ENCODE measurements around the gene PFDN6.
"Not testable (repeated sequence)": the region's sequence is repeated elsewhere in the genome, so short reads cannot be mapped to it uniquely, and the experiment has no call there.

Gene PFDN6

DNA sequence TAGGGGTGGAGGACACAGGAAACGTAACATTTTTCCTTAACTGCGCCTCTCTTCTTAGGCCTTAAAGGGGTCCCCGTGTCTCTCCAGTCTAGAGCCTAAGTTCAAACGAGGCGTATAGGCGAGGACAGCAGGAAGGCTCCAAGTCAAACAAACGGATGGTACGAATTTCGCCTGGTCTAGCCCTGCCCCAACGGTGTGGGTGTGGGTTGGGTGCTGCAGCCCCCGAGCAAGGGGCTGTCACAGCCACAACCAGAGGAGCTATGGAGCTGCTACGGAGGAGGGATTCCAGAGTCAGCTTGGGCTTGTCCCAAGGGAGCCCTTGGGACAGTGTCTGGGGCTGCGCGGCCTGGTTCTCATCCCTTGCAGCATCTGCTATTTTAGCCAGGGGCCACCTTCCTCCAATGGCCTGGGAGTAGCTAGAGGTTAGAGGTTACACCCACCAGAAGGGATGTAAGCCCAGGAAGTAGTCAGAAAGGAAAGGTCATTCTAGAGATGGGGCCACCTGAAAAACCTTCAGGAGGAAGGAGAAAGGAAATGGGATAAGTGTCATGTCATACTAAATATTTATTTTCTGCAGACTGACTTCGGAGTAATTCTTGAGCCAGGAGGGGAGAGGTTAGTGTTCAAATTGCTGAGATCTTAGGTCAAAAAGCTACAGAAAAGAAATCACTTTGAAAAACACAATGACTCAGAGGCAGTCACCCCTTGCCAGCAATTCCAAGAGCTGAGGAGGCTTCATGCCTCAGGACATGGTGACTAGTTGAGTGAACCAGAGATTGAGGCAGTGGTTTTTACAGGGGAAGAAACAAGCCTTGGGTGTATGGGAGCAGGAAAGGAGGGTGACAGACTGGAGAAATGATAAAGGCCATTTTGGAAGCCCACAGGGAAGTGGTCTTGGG lies 39.4 kb upstream of the PFDN6 start:
- no peak for DNase-seq (ENCODE audit: insufficient read length, low spot score)
- TF ChIP-seq, protein P1, sequence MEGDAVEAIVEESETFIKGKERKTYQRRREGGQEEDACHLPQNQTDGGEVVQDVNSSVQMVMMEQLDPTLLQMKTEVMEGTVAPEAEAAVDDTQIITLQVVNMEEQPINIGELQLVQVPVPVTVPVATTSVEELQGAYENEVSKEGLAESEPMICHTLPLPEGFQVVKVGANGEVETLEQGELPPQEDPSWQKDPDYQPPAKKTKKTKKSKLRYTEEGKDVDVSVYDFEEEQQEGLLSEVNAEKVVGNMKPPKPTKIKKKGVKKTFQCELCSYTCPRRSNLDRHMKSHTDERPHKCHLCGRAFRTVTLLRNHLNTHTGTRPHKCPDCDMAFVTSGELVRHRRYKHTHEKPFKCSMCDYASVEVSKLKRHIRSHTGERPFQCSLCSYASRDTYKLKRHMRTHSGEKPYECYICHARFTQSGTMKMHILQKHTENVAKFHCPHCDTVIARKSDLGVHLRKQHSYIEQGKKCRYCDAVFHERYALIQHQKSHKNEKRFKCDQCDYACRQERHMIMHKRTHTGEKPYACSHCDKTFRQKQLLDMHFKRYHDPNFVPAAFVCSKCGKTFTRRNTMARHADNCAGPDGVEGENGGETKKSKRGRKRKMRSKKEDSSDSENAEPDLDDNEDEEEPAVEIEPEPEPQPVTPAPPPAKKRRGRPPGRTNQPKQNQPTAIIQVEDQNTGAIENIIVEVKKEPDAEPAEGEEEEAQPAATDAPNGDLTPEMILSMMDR (IDR thresholded peaks at IDR 0.05; ENCODE audit: insufficient read depth, missing control alignments), result no peak
- no peak for FAIRE-seq

DNA sequence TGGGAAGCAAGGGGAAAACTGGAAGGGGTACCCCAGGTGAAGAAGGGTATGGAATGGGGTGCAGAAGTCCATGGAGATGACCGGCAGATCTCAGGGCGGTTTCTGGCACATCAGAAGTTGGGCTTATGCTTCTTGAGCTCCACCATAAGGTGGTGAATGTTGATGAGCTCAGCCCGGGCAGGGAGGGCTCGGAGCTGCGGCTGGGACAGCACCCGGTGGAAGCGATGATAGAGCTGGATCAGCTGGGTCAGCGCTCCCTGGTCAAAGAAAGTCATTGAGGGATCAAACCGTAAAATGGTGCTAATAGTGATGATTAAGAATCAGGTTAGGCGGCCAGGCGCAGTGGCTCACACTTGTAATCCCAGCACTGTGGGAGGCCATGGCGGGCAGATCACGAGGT lies 38.7 kb upstream of the PFDN6 start:
- TF ChIP-seq, protein P1 (IDR thresholded peaks at IDR 0.05; ENCODE audit: insufficient read depth, missing control alignments), result no peak
- FAIRE-seq (no peak), DNase-seq (ENCODE audit: insufficient read length, low spot score) (no peak)

DNA sequence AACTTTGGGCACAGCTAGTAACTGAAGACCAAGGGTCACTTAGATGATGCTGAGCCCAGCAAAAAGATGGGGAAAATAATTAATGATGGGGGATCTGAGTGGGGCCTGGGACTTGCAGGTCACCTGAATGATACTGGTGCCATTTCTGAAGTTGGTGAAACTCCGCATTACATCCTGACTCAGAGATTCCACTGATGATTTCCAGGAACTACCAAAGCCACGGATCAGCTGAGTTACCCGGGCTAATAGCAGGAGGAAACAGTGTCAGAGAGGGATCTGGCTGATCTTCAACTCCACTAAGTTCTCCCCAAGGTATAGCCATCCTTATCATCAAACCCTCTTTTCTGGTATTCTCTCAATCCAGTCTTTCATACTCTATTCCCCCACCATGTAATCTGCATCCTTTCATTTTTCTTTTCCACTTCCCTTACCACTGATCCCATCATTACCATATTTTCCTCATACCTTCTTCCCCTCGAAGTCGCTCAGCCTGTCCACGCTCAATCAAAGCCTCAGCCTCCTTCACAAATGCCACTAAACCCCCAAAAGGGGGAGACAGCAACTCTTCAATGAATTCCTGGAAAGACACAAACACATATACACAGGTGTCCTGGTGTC lies 37.9 kb upstream of the PFDN6 start:
- TF ChIP-seq, protein P1 (IDR thresholded peaks at IDR 0.05; ENCODE audit: insufficient read depth, missing control alignments), result no peak
- DNase-seq (ENCODE audit: insufficient read length, low spot score), result no peak
- FAIRE-seq, result no peak

GRCh38 chr6:33252759-33253158 lies 36.6 kb upstream of the PFDN6 start:
- no peak for FAIRE-seq
- TF ChIP-seq, protein P1 (IDR thresholded peaks at IDR 0.05; ENCODE audit: insufficient read depth, missing control alignments), result no peak

DNA sequence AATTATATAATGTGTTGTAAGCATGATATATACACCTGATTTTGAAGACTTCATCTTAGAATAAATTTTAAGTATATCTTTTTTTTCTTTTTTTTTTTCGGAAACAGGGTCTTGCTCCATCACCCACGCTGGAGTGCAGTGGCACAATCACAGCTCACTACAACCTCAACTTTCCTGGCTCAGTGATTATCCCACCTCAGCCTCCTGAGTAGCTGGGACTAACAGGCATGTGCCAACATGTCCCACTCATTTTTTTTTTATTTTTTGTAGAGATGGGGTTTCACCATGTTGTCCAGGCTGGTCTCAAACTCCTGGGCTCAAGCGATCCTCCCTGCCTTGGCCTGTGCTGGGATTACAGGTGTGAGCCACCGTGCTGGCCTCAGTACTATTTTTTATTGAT lies 34.8 kb upstream of the PFDN6 start:
- TF ChIP-seq, protein P1 (IDR thresholded peaks at IDR 0.05; ENCODE audit: insufficient read depth, missing control alignments), result no peak
- FAIRE-seq, result no peak
- no peak for DNase-seq (ENCODE audit: insufficient read length, low spot score)

More at GRCh38 chr6:33252759-33253158, 36.6 kb upstream of the PFDN6 start:
- DNase-seq (ENCODE audit: insufficient read length, low spot score), result no peak

DNA sequence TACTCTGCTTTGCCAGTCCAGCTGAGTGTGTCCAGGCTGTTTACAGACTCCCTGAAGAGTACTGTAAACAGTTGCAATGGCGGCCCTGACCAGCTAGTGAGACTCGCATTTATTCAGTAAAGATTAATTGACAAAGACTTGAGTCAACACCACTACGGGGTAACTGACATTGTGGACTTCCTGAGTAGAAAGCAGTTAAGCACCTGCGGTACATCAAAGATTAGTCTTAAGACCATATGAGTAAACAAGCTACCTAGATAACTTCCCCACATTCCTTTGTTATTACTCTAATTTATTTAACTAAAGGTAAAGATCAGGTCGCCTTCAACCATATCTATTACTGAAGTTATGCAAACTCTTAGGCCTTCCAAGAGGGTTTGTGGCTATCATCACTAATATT lies 30.4 kb upstream of the PFDN6 start:
- FAIRE-seq (no peak), DNase-seq (ENCODE audit: insufficient read length, low spot score) (no peak)
- TF ChIP-seq, protein P1 (IDR thresholded peaks at IDR 0.05; ENCODE audit: insufficient read depth, missing control alignments), result no peak

DNA sequence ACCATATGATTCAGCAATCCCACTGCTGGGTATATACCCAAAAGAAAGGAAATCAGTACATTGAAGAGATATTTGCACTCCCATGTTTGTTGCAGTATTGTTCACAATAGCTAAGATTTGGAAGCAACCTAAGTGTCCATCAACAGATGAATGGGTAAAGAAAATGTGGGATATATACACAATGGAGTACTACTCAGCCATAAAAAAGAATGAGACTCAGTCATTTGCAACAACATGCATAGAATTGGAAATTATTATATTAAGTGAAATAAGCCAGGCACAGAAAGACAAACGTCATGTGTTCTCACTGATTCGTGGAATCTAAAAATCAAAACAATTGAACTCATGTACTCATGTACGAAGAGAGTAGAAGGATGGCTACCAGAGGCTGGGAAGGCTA lies 26.9 kb upstream of the PFDN6 start:
- FAIRE-seq; DNase-seq (ENCODE audit: insufficient read length, low spot score): not testable (repeated sequence)
